IMR-90 (cell line): ENCODE measurements around the gene ARPC5. TPM values are rescaled to one million over a fixed set of nuclear protein-coding genes. Genes with fewer than 3 reads are reported as not detected.

Experiments used
- ATAC-seq: fragments of 200-7000 bp; cut with Tn5 transposase; 2 replicates; pipeline ENCODE4 v1.9.1; 2020; ENCODE audit warnings: low read depth, mild to moderate bottlenecking, moderate library complexity
- BruUV-seq: library from RNA; stranded (reverse); fragments of 400-500 nt; replicated peaks from 2 replicates; lab custom pipeline; 2021; lab: Mats Ljungman, UMichigan
- CTCF ChIA-PET: fragments of 300-600 bp; formaldehyde crosslinking; extraction: SDS; loops from one replicate; lab custom pipeline; 2021; ENCODE audit warnings: antibody characterized with exemption; lab: Yijun Ruan, JAX
- POLR2A ChIA-PET: fragments of 300-600 bp; sonication (Branson Sonifier 250); formaldehyde crosslinking; loops from one replicate; lab custom pipeline; 2022; ENCODE audit warnings: antibody characterized with exemption; ENCODE audit not compliant: unreplicated experiment; lab: Charles Lee
- DNase-seq: peaks from one replicate; pipeline ENCODE4 v3.0.0; 2013
- H2AFZ ChIP-seq: replicated peaks from 2 replicates; pipeline ENCODE3; 2013; ENCODE audit warnings: low read length, mild to moderate bottlenecking; ENCODE audit not compliant: poor library complexity
- H2AK5ac ChIP-seq: 2 replicates; pipeline ENCODE4 v1.6.1; 2013; ENCODE audit warnings: low read depth, low read length, inconsistent platforms
- H2AK9ac ChIP-seq: replicated peaks from 2 replicates; pipeline ENCODE3; 2013; ENCODE audit warnings: mild to moderate bottlenecking, low read depth, low read length, moderate library complexity; ENCODE audit not compliant: poor library complexity
- H2BK120ac ChIP-seq: 2 replicates; pipeline ENCODE4 v1.6.1; 2013; ENCODE audit warnings: low read depth, low read length, inconsistent platforms
- H2BK15ac ChIP-seq: 3 replicates; pipeline ENCODE4 v1.6.1; 2013; ENCODE audit warnings: low read depth, low read length, inconsistent platforms
- H2BK20ac ChIP-seq: 2 replicates; pipeline ENCODE4 v1.6.1; 2013; ENCODE audit warnings: low read depth, mild to moderate bottlenecking, inconsistent platforms, low read length, moderate library complexity
- H2BK5ac ChIP-seq: 2 replicates; pipeline ENCODE4 v1.6.1; 2013; ENCODE audit warnings: mild to moderate bottlenecking, low read depth, low read length, inconsistent platforms; ENCODE audit not compliant: poor library complexity, severe bottlenecking
- H3K14ac ChIP-seq: replicated peaks from 2 replicates; pipeline ENCODE4 v1.6.1; 2013; ENCODE audit warnings: low read depth, low read length, inconsistent platforms
- H3K18ac ChIP-seq: 2 replicates; pipeline ENCODE4 v1.6.1; 2013; ENCODE audit warnings: low read depth, low read length, control low read depth
- H3K23ac ChIP-seq: 2 replicates; pipeline ENCODE4 v1.6.1; 2013; ENCODE audit warnings: low read depth, low read length, inconsistent platforms
- H3K27ac ChIP-seq: 2 replicates; pipeline ENCODE4 v1.5.1; 2013; ENCODE audit warnings: mild to moderate bottlenecking, control low read depth, low read length; ENCODE audit not compliant: insufficient read depth
- H3K27me3 ChIP-seq: 2 replicates; pipeline ENCODE4 v1.6.1; 2013; ENCODE audit warnings: low read length; ENCODE audit not compliant: control insufficient read depth, insufficient read depth
- H3K36me3 ChIP-seq: 2 replicates; pipeline ENCODE4 v1.6.1; 2013; ENCODE audit warnings: low read length, mixed read lengths; ENCODE audit not compliant: control insufficient read depth, insufficient read depth
- H3K4ac ChIP-seq: 2 replicates; pipeline ENCODE4 v1.6.1; 2013; ENCODE audit warnings: low read depth, low read length, inconsistent platforms
- H3K4me1 ChIP-seq: 2 replicates; pipeline ENCODE4 v1.6.1; 2013; ENCODE audit warnings: low read length, mixed read lengths; ENCODE audit not compliant: control insufficient read depth, insufficient read depth
- H3K4me2 ChIP-seq: 2 replicates; pipeline ENCODE4 v1.6.1; 2013; ENCODE audit warnings: low read depth, mild to moderate bottlenecking, control low read depth, low read length, moderate library complexity
- H3K4me3 ChIP-seq: 2 replicates; pipeline ENCODE4 v1.5.1; 2013; ENCODE audit warnings: low read depth, mild to moderate bottlenecking, control low read depth, low read length, moderate library complexity; ENCODE audit not compliant: insufficient read depth
- H3K56ac ChIP-seq: 2 replicates; pipeline ENCODE4 v1.6.1; 2013; ENCODE audit warnings: low read length, inconsistent platforms; ENCODE audit not compliant: insufficient read depth; ENCODE audit errors: extremely low read depth
- H3K79me1 ChIP-seq, 2 experiments: 2 replicates each; pipeline ENCODE4 v1.6.1; 2013; ENCODE audit warnings: low read length in 2 of 2, inconsistent platforms in 1 of 2, low read depth in 1 of 2
- H3K9ac ChIP-seq: 2 replicates; pipeline ENCODE4 v1.6.1; 2013; ENCODE audit warnings: low read depth, low read length, control low read depth
- H3K9me1 ChIP-seq: 2 replicates; pipeline ENCODE4 v1.6.1; 2013; ENCODE audit warnings: low read length, inconsistent platforms; ENCODE audit not compliant: insufficient read depth
- H3K9me3 ChIP-seq: 2 replicates; pipeline ENCODE4 v1.6.1; 2013; ENCODE audit warnings: low read length; ENCODE audit not compliant: control insufficient read depth, insufficient read depth
- H4K20me1 ChIP-seq: 2 replicates; pipeline ENCODE4 v1.6.1; 2013; ENCODE audit warnings: low read length, inconsistent platforms; ENCODE audit not compliant: insufficient read depth
- H4K5ac ChIP-seq: 2 replicates; pipeline ENCODE4 v1.6.1; 2013; ENCODE audit warnings: mild to moderate bottlenecking, low read depth, low read length, control low read depth
- H4K8ac ChIP-seq, 2 experiments: 2 replicates each; pipeline ENCODE4 v1.6.1; 2013; ENCODE audit warnings: low read depth in 2 of 2, low read length in 2 of 2, control low read depth in 1 of 2, inconsistent platforms in 1 of 2
- H4K91ac ChIP-seq: 2 replicates; pipeline ENCODE4 v1.6.1; 2013; ENCODE audit warnings: low read depth, low read length, inconsistent platforms; ENCODE audit not compliant: insufficient read depth
- BHLHE40 ChIP-seq: fragments of 150-350 bp; IDR thresholded peaks from 2 replicates; pipeline ENCODE4 v1.6.1; 2016; ENCODE audit warnings: mild to moderate bottlenecking, low read depth, low read length
- CHD1 ChIP-seq: IDR thresholded peaks from 2 replicates; pipeline ENCODE4 v1.6.1; 2012; ENCODE audit warnings: low read depth, low read length, improper control_type of control experiment
- ELK1 ChIP-seq: fragments of 150-350 bp; IDR thresholded peaks from 2 replicates; pipeline ENCODE4 v1.6.1; 2016; ENCODE audit warnings: low read depth, mild to moderate bottlenecking, low read length, moderate library complexity, borderline replicate concordance
- FOS ChIP-seq: fragments of 150-350 bp; IDR thresholded peaks from 2 replicates; pipeline ENCODE4 v1.6.1; 2016; ENCODE audit warnings: low read depth, low read length
- MAFK ChIP-seq: IDR thresholded peaks from 2 replicates; pipeline ENCODE4 v1.6.1; 2012; ENCODE audit warnings: low read depth, low read length, improper control_type of control experiment
- MXI1 ChIP-seq: IDR thresholded peaks from 2 replicates; pipeline ENCODE4 v1.6.1; 2012; ENCODE audit warnings: low read depth, mild to moderate bottlenecking, low read length, moderate library complexity, borderline replicate concordance
- POLR2A ChIP-seq: IDR thresholded peaks from 2 replicates; pipeline ENCODE4 v1.6.1; 2012; ENCODE audit warnings: mild to moderate bottlenecking, low read depth, low read length
- RAD21 ChIP-seq: IDR thresholded peaks from 2 replicates; pipeline ENCODE4 v1.6.1; 2012; ENCODE audit warnings: low read length, improper control_type of control experiment
- RCOR1 ChIP-seq: IDR thresholded peaks from 2 replicates; pipeline ENCODE4 v1.6.1; 2012; ENCODE audit warnings: mild to moderate bottlenecking, low read length, improper control_type of control experiment; ENCODE audit not compliant: insufficient replicate concordance
- RFX5 ChIP-seq: IDR thresholded peaks from 2 replicates; pipeline ENCODE4 v1.8.0; 2012; ENCODE audit warnings: low read depth, mild to moderate bottlenecking, low read length, moderate library complexity
- SMC3 ChIP-seq: fragments of 150-350 bp; IDR thresholded peaks from 2 replicates; pipeline ENCODE4 v1.6.1; 2016; ENCODE audit warnings: low read depth, mild to moderate bottlenecking, antibody characterized with exemption, low read length, moderate library complexity
- USF2 ChIP-seq: fragments of 150-350 bp; IDR thresholded peaks from 2 replicates; pipeline ENCODE4 v1.6.1; 2017; ENCODE audit warnings: mild to moderate bottlenecking, antibody characterized with exemption, low read length, low read depth
- WGBS, 2 experiments: methylation state at CpG; one replicate each; pipeline versions ENCODE4 v1.1.5 to v1.1.7; 2013; ENCODE audit warnings: missing lambda C conversion rate in 2 of 2; ENCODE audit not compliant: insufficient read length in 1 of 2; ENCODE audit errors: extremely low coverage in 2 of 2; 5-methylcytosine and 5-hydroxymethylcytosine counted together
- dilution Hi-C: fragments of 300-500 bp; cut with HindIII; formaldehyde crosslinking; loops from one replicate; pipeline ENCODE4 v1.14.3; 2018; ENCODE audit warnings: low sequenced_read_pairs; ENCODE audit not compliant: unreplicated experiment
- in situ Hi-C: fragments of 300-500 bp; cut with MboI; formaldehyde crosslinking; loops from 3 replicates; pipeline ENCODE4 v1.14.3; 2019; ENCODE audit warnings: low sequenced_read_pairs, inconsistent platforms, mixed read lengths
- intact Hi-C: fragments of 100-400 bp; cut with micrococcal nuclease; formaldehyde crosslinking; loops from 2 replicates; pipeline ENCODE4 v1.10.0; 2022
- polyA plus RNA-seq, 3 experiments: library from polyadenylated mRNA; depleted of rRNA; stranded (reverse); fragments of >200 nt; gene quantifications; 2 replicates each; pipeline ENCODE4 v1.2.3, GENCODE V29; 2012; ENCODE audit warnings: low replicate concordance in 1 of 3
- total RNA-seq: library from RNA; depleted of rRNA; stranded (reverse); fragments of >200 nt; gene quantifications from 2 replicates; pipeline ENCODE4 v1.2.3, GENCODE V29; 2012

The ARPC5 gene
- total and polyA plus RNA-seq, 2 of the 4 experiments (the other 2 are of a cell fraction), result 132 to 212 TPM

- Histone ChIP-seq H3K9me1 (peaks cover 7% of the 10 kb centered on the region; the same call in 1 of the 2 replicates), H3K23ac (no peak overlapping the region), H3K79me1 (no peaks in the 10 kb centered on the region), H4K91ac (no peak overlapping the region), H3K36me3 (no peaks in the 10 kb centered on the region), H4K5ac (no peak overlapping the region), H2BK15ac (peak overlapping the region; percentile 15; the same call in 2 of the 3 replicates), H2AK5ac (peak overlapping the region; percentile 57; the same call in 1 of the 2 replicates), H4K8ac (no peak overlapping the region), H3K18ac (no peak overlapping the region), H2AK9ac (no peak overlapping the region), H3K9ac (no peak overlapping the region), H3K27ac (no peak overlapping the region), H3K14ac (no peak overlapping the region; the same call in 1 of the 2 replicates), H2BK20ac (no peak overlapping the region), H2BK5ac (no peak overlapping the region), H3K56ac (no peak overlapping the region), H4K20me1 (no peaks in the 10 kb centered on the region), H3K4me1 (peaks cover 9% of the 10 kb centered on the region), H3K4me3 (no peak overlapping the region), H3K9me3 (no peaks in the 10 kb centered on the region), H3K4ac (peak overlapping the region; percentile 26), H3K27me3 (no peaks in the 10 kb centered on the region), H2AFZ (no peak overlapping the region), H3K4me2 (no peak overlapping the region), H2BK120ac (no peak overlapping the region)
- intact Hi-C loops, result no loop called here
- DNase-seq, result no peak
- in situ Hi-C loops, result no loop called here
- no peak for TF ChIP-seq ELK1
- TF ChIP-seq FOS, result no peak
- TF ChIP-seq USF2, result no peak
- no peak for TF ChIP-seq BHLHE40
- no peak for TF ChIP-seq SMC3
- TF ChIP-seq RAD21, result no peak
- TF ChIP-seq RCOR1, result no peak
- TF ChIP-seq RFX5, result no peak
- no peak for TF ChIP-seq POLR2A
- TF ChIP-seq MXI1, result no peak
- no peak for TF ChIP-seq MAFK
- TF ChIP-seq CHD1, result no peak
- no peak for ATAC-seq
- no TSS peak for BruUV-seq
- dilution Hi-C loops, result no loop called here
- ChIA-PET POLR2A (no interaction called here), CTCF (no interaction called here)
- no CpG with 5 or more reads among the region's 1 CpG for WGBS, 2 experiments
These were observed 33.1 kb downstream of the ARPC5 start for GRCh38 chr1:183602510-183602909.
